Left forelimb (tissue), 1 donor: ENCODE results near the gene AHSG.
"Not testable (repeated sequence)": the region's sequence is repeated elsewhere in the genome, so short reads cannot be mapped to it uniquely, and the experiment has no call there.

Source experiments
- DNase-seq: peaks from one replicate; pipeline ENCODE4 v3.0.0-alpha.2; 2018; ENCODE audit warnings: low spot score

AHSG gene

GRCh38 chr3:186618318-186618938 is 5.6 kb downstream of the AHSG start:
- DNase-seq: no peak

DNA sequence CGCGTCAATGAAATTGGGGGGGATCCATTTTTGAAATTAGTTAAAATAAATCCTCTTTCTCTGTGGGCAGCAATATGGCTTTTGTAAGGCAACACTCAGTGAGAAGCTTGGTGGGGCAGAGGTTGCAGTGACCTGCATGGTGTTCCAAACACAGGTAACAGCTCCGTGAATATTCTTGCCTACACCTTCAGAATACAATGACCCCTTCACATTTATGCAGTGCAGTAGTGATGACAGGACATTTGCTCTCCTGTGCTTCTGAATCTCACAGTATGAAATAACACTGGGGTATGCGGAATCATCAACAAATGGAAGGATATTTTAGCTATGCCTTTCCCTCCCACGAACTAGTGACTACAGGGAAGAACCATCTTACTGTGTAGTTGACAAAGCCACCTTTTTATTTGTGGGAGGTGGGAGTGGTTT is 6.9 kb downstream of the AHSG start:
- DNase-seq: no peak

DNA sequence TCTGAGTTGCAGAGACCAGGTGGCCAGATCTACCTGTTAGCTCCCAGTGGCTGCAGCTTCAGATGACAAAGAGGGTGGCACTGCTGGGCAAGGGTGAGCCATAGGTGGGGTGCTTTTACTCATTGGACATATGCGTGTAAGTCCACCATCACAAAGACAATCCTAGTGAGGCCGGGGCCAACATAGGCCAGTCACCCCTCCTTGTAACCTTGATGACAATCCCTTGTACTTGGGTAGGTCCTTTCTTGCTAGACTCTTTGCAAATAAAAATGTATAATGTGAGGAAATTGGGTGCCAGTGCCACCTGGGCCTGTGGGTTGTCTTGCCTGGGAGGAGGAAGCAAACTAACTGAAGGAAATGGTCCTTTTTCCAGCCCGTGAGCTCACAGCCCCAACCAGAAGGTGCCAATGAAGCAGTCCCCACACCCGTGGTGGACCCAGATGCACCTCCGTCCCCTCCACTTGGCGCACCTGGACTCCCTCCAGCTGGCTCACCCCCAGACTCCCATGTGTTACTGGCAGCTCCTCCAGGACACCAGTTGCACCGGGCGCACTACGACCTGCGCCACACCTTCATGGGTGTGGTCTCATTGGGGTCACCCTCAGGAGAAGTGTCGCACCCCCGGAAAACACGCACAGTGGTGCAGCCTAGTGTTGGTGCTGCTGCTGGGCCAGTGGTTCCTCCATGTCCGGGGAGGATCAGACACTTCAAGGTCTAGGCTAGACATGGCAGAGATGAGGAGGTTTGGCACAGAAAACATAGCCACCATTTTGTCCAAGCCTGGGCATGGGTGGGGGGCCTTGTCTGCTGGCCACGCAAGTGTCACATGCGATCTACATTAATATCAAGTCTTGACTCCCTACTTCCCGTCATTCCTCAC is 7.6 kb downstream of the AHSG start:
- no peak for DNase-seq

DNA sequence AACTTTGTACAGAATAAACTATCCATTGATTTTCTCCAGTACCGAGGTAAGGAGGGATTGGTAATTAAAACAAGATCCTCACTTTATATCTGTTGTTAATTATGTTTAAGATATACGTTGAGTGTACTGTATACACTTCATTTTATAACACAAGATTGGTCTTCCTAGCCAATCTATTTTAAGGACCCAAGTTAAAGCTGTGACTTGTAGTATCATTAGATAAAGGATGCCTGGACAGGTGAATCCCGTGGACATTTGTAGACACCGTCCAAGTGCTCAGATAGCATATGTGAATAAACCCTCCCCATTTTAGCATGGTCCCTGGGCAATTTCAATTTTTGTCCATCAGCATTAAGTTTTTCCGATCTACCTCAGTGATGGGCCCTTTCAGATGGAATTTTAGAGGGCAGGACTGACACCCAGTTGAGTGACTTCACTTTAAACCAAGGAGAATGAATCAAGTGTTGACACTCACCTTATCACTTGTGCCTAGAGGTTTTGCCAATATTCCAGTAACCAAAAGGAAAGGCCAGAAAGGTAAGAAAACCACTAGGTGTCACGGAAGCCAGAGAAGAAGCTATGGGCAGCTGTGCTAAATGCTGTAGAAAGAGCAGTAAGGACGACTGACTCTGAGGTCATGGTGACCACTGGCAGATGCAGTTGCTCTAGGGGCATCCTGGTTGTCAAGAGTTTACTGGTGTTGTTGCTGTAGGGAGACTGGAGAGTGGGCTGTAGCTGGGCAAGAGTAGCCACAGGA is 9.2 kb downstream of the AHSG start:
- DNase-seq: no peak

DNA sequence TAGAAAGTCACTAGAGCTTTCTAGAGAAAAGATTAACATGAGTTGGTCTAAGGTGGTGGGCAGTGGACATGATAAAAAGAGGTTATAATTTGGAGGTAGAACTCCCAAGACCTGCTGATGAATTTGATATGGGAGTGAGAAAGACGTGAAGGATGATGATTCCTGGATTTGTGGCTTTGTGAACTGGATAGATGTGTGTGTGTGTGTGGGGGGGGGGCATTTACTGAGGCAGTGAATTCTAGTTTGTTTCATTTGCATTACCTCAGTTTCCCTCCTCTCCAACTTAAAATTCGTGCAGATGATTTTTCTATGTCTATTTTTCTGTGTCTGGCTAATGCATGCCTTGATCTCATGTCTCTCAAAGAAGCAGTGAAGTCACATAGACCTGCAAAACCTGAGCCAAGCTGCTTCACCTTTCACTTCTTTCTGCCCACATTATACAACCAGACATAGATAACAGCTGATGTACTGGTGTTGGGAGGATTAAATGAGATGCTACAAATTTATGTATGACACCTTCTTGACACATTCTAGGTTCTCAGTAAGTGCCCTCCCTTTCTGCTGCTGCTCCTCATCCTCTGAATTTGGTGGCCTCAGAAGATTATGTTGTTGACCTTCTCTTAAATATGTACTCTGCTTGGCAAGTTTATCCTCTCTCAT is 9.9 kb downstream of the AHSG start:
- DNase-seq: no peak

DNA sequence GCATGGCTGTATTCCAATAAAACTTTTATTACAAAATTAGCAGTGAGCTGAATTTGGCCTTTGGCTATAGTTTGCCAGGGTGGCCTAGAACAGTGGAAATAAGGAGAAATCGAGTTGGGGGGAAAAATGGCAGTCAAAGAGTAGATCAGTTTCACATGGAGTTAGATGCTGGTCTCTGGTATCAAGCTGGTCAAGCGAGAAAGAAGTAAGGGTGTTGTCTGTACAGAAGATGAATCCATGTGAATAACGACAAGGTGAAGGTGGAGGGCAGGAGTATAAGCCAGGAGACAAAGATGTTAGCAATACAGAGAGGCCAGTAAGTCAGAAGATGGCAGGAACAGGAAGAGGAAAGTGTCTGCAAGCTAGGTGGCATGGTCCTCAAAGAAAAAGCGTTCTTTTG is 11.7 kb downstream of the AHSG start:
- no peak for DNase-seq

- DNase-seq: no peak
These were observed 12.8 kb downstream of the AHSG start for GRCh38 chr3:186625600-186626042.

GRCh38 chr3:186626254-186626847 is 13.5 kb downstream of the AHSG start:
- DNase-seq: no peak

- DNase-seq: no peak
These were observed 15.1 kb downstream of the AHSG start for GRCh38 chr3:186627852-186628414.

DNA sequence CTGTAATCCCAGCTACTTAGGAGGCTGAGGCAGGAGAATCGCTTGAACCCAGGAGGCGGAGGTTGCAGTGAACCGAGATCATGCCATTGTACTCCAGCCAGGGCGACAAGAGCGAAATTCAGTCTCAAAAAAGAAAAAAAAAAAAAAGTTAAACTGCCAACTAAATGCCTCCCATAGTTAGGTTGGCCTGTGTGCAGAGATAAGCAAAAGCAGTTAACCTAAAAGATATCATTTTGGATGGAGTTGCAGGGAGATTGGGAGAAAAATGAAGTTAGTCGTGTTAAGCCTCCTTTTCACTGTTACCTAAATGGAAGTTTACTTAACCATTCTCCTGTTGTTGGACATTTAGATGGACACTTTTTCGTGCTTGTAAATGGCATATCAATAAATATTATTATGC is 15.9 kb downstream of the AHSG start:
- DNase-seq: no peak

- no peak for DNase-seq
These were observed 18.2 kb downstream of the AHSG start for GRCh38 chr3:186630950-186631641.

DNA sequence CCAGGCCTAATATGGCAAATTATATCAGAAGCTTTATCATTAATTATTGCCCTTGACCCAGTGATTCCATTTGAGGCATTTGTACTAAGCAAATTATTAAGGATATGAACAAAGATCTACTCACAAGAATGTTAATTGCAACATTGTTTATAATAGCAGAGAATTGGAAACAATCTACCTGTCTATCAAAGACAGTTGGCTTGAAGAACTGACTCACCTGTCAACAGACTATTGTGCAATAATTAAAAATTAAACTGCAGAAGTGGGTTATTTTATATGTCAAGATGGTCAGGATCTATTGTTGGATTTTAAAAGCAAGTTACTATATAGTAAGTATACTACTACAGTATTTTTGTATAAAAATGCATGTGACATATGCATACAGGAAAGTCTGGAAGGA is 20.6 kb downstream of the AHSG start:
- DNase-seq: no peak

GRCh38 chr3:186634207-186634606 is 21.3 kb downstream of the AHSG start:
- DNase-seq: not testable (repeated sequence)

DNA sequence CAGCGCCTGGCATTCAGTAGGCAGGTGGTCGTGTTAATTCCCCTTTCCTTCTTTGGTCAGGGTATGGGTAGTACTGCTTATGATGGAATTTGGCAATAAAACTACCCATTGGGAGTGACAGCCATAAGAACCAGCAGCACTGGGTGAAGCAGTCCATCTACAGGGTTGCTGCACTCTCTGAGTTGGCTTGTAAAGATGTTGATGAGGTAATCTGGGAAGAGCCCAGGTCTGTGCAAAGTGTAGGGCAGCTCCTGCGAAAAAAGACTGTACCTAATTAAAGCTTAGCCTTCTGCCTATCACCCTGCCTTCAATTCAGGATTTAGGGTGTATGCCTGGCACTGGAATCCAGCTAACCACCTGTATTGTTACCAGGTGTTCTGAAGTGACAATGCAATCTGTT is 22.7 kb downstream of the AHSG start:
- DNase-seq: no peak

DNA sequence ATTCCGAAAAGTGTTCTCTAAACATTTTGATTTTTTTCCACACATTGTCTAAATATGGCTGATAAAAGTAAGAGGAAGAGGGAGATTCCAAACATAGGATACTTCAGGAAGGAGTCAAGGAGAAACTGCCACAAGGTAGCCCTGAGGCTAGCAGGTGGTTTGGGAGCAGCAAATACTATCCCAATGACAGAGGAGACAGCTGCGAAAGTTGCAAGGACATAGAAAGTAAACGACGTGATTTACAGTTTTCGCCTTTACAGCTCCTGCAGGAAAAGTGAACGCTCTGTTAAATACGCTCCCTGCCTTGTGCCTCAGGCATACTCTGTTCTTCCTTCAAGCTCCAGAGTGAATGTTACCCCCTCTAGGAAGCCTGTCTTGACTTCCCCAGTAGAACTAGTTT is 23.7 kb downstream of the AHSG start:
- no peak for DNase-seq

GRCh38 chr3:186637686-186638085 is 24.8 kb downstream of the AHSG start:
- DNase-seq: no peak

GRCh38 chr3:186638259-186638658 is 25.4 kb downstream of the AHSG start:
- DNase-seq: no peak

- DNase-seq: no peak
These were observed 27.1 kb downstream of the AHSG start, which contains the start of gene FETUB for GRCh38 chr3:186639778-186640472. Gene FETUB (plus strand): TSS chr3:186640399. CDS start chr3:186640461, 62 bp downstream.

- no peak for DNase-seq
These were observed 27.6 kb downstream of the AHSG start for GRCh38 chr3:186640473-186640818.

DNA sequence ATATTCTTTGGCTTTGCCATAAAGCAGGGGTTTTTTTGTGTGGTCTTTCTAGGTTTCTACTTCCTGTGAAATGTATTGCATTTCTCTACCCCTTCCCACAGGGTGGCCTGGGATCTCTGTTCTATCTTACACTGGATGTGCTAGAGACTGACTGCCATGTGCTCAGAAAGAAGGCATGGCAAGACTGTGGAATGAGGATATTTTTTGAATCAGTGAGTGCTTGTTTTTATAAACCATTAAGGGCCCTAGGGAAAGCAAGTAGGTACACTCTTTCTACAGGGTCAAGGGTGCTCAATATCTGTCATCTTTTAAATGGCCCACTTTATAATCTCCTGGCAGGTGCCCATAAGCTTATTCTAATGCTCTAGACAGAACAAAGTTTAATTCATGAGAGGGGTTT is 28.1 kb downstream of the AHSG start:
- no peak for DNase-seq
